ENCODE measurements around the gene MMS22L. TPM values are rescaled to one million over a fixed set of nuclear protein-coding genes. Genes with fewer than 3 reads are reported as not detected.

MMS22L gene
- total RNA-seq, 2 experiments from 2014 or later: 5.3 to 5.8 TPM

GRCh38 chr6:97289332-97289731 is 6.3 kb upstream of the MMS22L start:
- H3K4me3 Mint-ChIP-seq: no peak overlapping the region
- ChIA-PET POLR2A (no interaction called here), CTCF (no interaction called here)
- Histone ChIP-seq H3K27me3 (ENCODE audit: control insufficient read depth in 1 of 2, insufficient read depth in 2 of 2, low read length in 2 of 2) (peaks cover 0 to 6% of the 10 kb centered on the region in 2 experiments), H3K9me3 (ENCODE audit: control insufficient read depth in 1 of 2, insufficient read depth in 1 of 2, low read length in 2 of 2) (no peaks in the 10 kb centered on the region), H3K27ac (ENCODE audit: low read depth in 1 of 2, low read length in 2 of 2) (no peak overlapping the region), H3K4me1 (ENCODE audit: insufficient read depth, low read length) (no peaks in the 10 kb centered on the region), H3K36me3 (ENCODE audit: insufficient read depth, low read length) (no peaks in the 10 kb centered on the region), H3K4me3 (ENCODE audit: low read length) (no peak overlapping the region)
- H3K9me3 Mint-ChIP-seq: no peaks in the 10 kb centered on the region
- intact Hi-C loops (cut with DNase I, micrococcal nuclease): loop anchor here (10.0 kb wide), 3 partner anchors 395 to 1715 kb away; partner anchors contain the start of genes MANEA (in 1 of the 2) and NDUFAF4 (in 1 of the 2)
- DNase-seq (no peak), ATAC-seq (ENCODE audit: poor library complexity) (no peak)
- peaks cover 22% of the 10 kb centered on the region for H3K27me3 Mint-ChIP-seq
- no peaks in the 10 kb centered on the region for H3K4me1 Mint-ChIP-seq (ENCODE audit: low read depth)
- no peak overlapping the region for H3K27ac Mint-ChIP-seq
- no peak for TF ChIP-seq CTCF (IDR thresholded peaks at IDR 0.05)
- no peaks in the 10 kb centered on the region for H3K36me3 Mint-ChIP-seq (ENCODE audit: low read depth)

DNA sequence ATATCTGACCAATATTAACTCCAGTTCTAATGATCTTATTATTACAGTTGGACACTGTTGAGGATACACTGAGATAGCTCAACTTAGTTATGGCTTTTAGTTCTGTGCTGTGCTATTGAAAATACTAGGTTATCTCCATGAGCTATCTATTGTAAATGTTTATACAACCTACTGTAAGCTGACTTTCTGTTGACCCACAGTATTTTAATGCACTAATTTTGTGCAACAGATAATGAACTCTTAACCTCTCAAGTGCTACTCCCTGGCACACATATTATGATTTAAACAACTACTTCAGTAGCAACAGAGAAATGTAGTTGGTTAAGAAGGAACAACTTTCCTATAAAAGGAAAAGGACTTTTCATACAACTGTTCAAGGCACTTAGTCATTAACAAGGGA is 5.2 kb upstream of the MMS22L start:
- Mint-ChIP-seq H3K27me3 (peaks cover 13% of the 10 kb centered on the region), H3K36me3 (ENCODE audit: low read depth) (no peaks in the 10 kb centered on the region), H3K9me3 (no peaks in the 10 kb centered on the region), H3K4me1 (ENCODE audit: low read depth) (peaks cover 4% of the 10 kb centered on the region), H3K27ac (no peak overlapping the region), H3K4me3 (no peak overlapping the region)
- ATAC-seq (ENCODE audit: poor library complexity): no peak
- POLR2A ChIA-PET: interaction anchor here (0.6 kb wide), 1 partner anchor 450 kb away, joined by 3 read pairs; no protein-coding TSS in a partner anchor
- CTCF ChIA-PET: interaction anchor here (0.6 kb wide), 1 partner anchor 1765 kb away, joined by 4 read pairs; no protein-coding TSS in a partner anchor
- Histone ChIP-seq H3K4me1 (ENCODE audit: insufficient read depth, low read length) (peaks cover 4% of the 10 kb centered on the region), H3K27me3 (ENCODE audit: control insufficient read depth in 1 of 2, insufficient read depth in 2 of 2, low read length in 2 of 2) (no peaks in the 10 kb centered on the region), H3K9me3 (ENCODE audit: control insufficient read depth in 1 of 2, insufficient read depth in 1 of 2, low read length in 2 of 2) (no peaks in the 10 kb centered on the region), H3K27ac (ENCODE audit: low read depth in 1 of 2, low read length in 2 of 2) (no peak overlapping the region), H3K36me3 (ENCODE audit: insufficient read depth, low read length) (no peaks in the 10 kb centered on the region), H3K4me3 (ENCODE audit: low read length) (no peak overlapping the region)
- intact Hi-C loops (cut with DNase I, micrococcal nuclease): loop anchor here (10.0 kb wide), 3 partner anchors 393 to 1713 kb away; partner anchors contain the start of genes MANEA (in 1 of the 2) and NDUFAF4 (in 1 of the 2)
- no peak for TF ChIP-seq CTCF (IDR thresholded peaks at IDR 0.05)
- DNase-seq: no peak

DNA sequence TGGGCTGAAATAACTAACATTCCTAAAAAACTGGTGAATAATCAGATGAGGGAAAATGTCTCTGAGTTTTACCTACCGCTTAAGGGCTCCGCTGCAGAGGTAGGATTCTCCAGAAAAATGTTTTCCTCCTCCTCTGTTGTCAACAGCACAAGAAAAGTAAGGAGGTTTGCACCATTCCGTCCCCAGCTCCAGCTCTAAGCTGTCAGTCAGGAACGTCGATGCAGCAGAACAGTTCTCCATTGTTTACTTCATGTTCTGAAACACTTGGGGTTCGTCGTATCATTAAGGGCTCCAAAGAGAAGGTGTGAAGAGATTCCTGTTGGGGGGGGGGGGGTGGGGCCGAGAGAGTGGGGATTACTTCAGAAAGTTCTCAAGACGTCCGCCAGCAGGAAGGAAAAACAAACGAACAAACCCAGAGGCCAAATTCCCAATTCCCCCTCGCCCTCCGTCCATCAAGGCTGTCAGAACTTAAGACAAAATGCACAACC is 734 bp downstream of the MMS22L start:
- H3K4me1 ChIP-seq (ENCODE audit: insufficient read depth, low read length): peaks cover 8% of the 10 kb centered on the region
- CTCF ChIA-PET: no interaction called here
- Mint-ChIP-seq H3K36me3 (ENCODE audit: low read depth) (peaks cover 16% of the 10 kb centered on the region), H3K4me1 (ENCODE audit: low read depth) (peaks cover 34% of the 10 kb centered on the region), H3K9me3 (no peaks in the 10 kb centered on the region), H3K27ac (peak overlapping the region; percentile 78), H3K27me3 (no peaks in the 10 kb centered on the region), H3K4me3 (peak overlapping the region; percentile 89)
- TF ChIP-seq CTCF (IDR thresholded peaks at IDR 0.05): no peak
- ATAC-seq (ENCODE audit: poor library complexity): no peak
- H3K27me3 ChIP-seq (ENCODE audit: control insufficient read depth in 1 of 2, insufficient read depth in 2 of 2, low read length in 2 of 2): no peaks in the 10 kb centered on the region
- POLR2A ChIA-PET: interaction anchor here (0.8 kb wide), 1 partner anchor 358 kb away, joined by 3 read pairs; the partner anchor contains the start of gene KLHL32
- H3K27ac ChIP-seq (ENCODE audit: low read depth in 1 of 2, low read length in 2 of 2): no peak overlapping the region
- DNase-seq: peak in 3 of 14 experiments; percentile 1 to 29 (median 23)
- intact Hi-C loops (cut with DNase I, micrococcal nuclease): loop anchor here (5.0 to 10.0 kb wide), 6 partner anchors 385 to 1707 kb away; partner anchors contain the start of genes FBXL4 (in 2 of the 2), MANEA (in 2 of the 2) and NDUFAF4 (in 2 of the 2)
- H3K9me3 ChIP-seq (ENCODE audit: control insufficient read depth in 1 of 2, insufficient read depth in 1 of 2, low read length in 2 of 2): no peaks in the 10 kb centered on the region
- peaks cover 5% of the 10 kb centered on the region for H3K36me3 ChIP-seq (ENCODE audit: insufficient read depth, low read length)
- H3K4me3 ChIP-seq (ENCODE audit: low read length): peak overlapping the region; percentile 88

Measured in CD4-positive, alpha-beta T cell (primary cell).